ENCODE results near the gene PTCRA.

GRCh38 chr6:42873313-42873712 lies 42.5 kb upstream of the PTCRA start:
- TF ChIP-seq CTCF (conservative IDR thresholded peaks at IDR 0.05; ENCODE audit: low read depth, low read length) (no peak), EZH2 (IDR thresholded peaks at IDR 0.05; ENCODE audit: low read length, unreplicated experiment) (no peak)

All from PC-3 (cell line).